ENCODE measurements around the gene ART1. TPM values are rescaled to one million over a fixed set of nuclear protein-coding genes. Genes with fewer than 3 reads are reported as not detected.

ART1 gene
- total RNA-seq, 1 experiment from 2014 or later = not detected

DNA sequence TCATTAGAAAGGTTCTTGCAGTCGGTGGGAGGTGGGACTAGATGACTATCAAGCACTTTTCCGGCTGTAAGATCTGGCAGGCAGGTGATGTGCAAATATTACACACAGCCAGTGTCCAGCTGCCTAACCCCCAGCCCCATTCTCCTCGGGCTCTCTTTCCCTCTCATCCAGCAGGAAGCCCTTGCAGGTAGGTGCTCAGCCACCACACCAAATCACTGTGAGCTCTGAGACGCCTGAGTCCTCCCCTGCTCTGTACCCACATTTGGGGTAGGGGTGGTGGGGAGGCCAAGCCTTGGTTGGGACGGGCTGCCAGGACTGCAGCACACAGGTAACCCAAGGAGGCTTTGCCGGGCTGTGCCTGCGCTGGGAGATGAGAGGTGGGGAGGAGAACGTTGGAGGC lies 3.7 kb upstream of the ART1 start:
- Histone ChIP-seq H2AK5ac (ENCODE audit: insufficient read length, low read length) (no peak overlapping the region), H3K4me1 (ENCODE audit: insufficient read depth, low read length) (no peaks in the 10 kb centered on the region), H3K79me1 (ENCODE audit: insufficient read depth, low read depth, low read length, poor library complexity, severe bottlenecking) (no peaks in the 10 kb centered on the region), H2AFZ (ENCODE audit: low read length) (no peak overlapping the region), H3K4me2 (ENCODE audit: insufficient read depth, insufficient read length, low read length) (peak overlapping the region; percentile 53), H3K9me3 (ENCODE audit: control insufficient read depth, low read depth, low read length) (no peaks in the 10 kb centered on the region), H4K20me1 (ENCODE audit: control insufficient read depth, insufficient read depth, insufficient read length) (no peaks in the 10 kb centered on the region), H2BK12ac (ENCODE audit: insufficient read length, low read depth, low read length) (no peak overlapping the region), H3K4ac (ENCODE audit: low read depth, low read length) (no peak overlapping the region), H3K18ac (ENCODE audit: insufficient read length, low read depth, low read length) (no peak overlapping the region), H2BK20ac (ENCODE audit: low read depth, low read length, poor library complexity, severe bottlenecking) (no peak overlapping the region), H4K91ac (ENCODE audit: insufficient read length, low read depth, low read length) (no peak overlapping the region), H3K14ac (ENCODE audit: insufficient read depth, low read length) (no peak overlapping the region; the same call in 1 of the 2 replicates), H2BK120ac (ENCODE audit: low read depth, low read length, poor library complexity, severe bottlenecking) (no peak overlapping the region), H3K27me3 (ENCODE audit: insufficient read depth, low read length) (no peaks in the 10 kb centered on the region), H4K5ac (ENCODE audit: insufficient read length, low read depth, low read length) (no peak overlapping the region), H2BK5ac (ENCODE audit: insufficient read length, low read length) (no peak overlapping the region), H3K79me2 (ENCODE audit: insufficient read depth, low read length) (no peaks in the 10 kb centered on the region), H3K9ac (ENCODE audit: extremely low read depth, insufficient read length, low read length) (no peak overlapping the region), H3K27ac (ENCODE audit: insufficient read length, low read depth, low read length) (no peak overlapping the region), H3K56ac (ENCODE audit: insufficient read length, low read depth, low read length) (no peak overlapping the region), H3T11ph (ENCODE audit: low read length) (no peak overlapping the region), H3K23me2 (ENCODE audit: insufficient read length, low read depth, low read length, poor library complexity, severe bottlenecking) (peaks cover 13% of the 10 kb centered on the region), H2BK15ac (ENCODE audit: low read depth, low read length) (no peak overlapping the region), H3K23ac (ENCODE audit: insufficient read length, low read depth, low read length) (no peak overlapping the region), H4K8ac (replicated peaks; ENCODE audit: insufficient read length, low read depth, low read length) (no peak overlapping the region)
- Mint-ChIP-seq H3K27me3 (ENCODE audit: low read depth) (peaks cover 26% of the 10 kb centered on the region), H3K36me3 (ENCODE audit: insufficient read depth in 1 of 3, low read depth in 3 of 3) (peaks cover 5 to 15% (median 7%) of the 10 kb centered on the region in 3 experiments; a peak in 5 of 7 replicates), H3K4me3 (peak overlapping the region; percentile 62 to 86), H3K27ac (no peak overlapping the region), H3K9me3 (peaks cover 11 to 17% of the 10 kb centered on the region in 2 experiments), H3K4me1 (peaks cover 9 to 17% of the 10 kb centered on the region in 2 experiments)
- no peak for DNase-seq
- TF ChIP-seq, protein P1, sequence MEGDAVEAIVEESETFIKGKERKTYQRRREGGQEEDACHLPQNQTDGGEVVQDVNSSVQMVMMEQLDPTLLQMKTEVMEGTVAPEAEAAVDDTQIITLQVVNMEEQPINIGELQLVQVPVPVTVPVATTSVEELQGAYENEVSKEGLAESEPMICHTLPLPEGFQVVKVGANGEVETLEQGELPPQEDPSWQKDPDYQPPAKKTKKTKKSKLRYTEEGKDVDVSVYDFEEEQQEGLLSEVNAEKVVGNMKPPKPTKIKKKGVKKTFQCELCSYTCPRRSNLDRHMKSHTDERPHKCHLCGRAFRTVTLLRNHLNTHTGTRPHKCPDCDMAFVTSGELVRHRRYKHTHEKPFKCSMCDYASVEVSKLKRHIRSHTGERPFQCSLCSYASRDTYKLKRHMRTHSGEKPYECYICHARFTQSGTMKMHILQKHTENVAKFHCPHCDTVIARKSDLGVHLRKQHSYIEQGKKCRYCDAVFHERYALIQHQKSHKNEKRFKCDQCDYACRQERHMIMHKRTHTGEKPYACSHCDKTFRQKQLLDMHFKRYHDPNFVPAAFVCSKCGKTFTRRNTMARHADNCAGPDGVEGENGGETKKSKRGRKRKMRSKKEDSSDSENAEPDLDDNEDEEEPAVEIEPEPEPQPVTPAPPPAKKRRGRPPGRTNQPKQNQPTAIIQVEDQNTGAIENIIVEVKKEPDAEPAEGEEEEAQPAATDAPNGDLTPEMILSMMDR (conservative IDR thresholded peaks at IDR 0.05) = no peak
- no CpG with 5 or more reads among the region's 8 CpGs for WGBS (ENCODE audit: extremely low coverage, insufficient read length, low lambda C conversion rate)
